Lower lobe of right lung (tissue), 2 donors: ENCODE data around the gene SRSF1. TPM values are rescaled to one million over a fixed set of nuclear protein-coding genes. Genes with fewer than 3 reads are reported as not detected.
"Not testable (repeated sequence)": the region's sequence is repeated elsewhere in the genome, so short reads cannot be mapped to it uniquely, and the experiment has no call there.

Experiments
- ATAC-seq, 2 donors: fragments of 200-7000 bp; cut with Tn5 transposase; one replicate each; pipeline ENCODE4 v1.9.1; 2020 to 2022; ENCODE audit warnings: mild to moderate bottlenecking in 2 of 2, moderate library complexity in 2 of 2
- DNase-seq: peaks from one replicate; pipeline ENCODE4 v3.0.0-alpha.2; 2020
- H3K27ac ChIP-seq: fragments of 200-600 bp; one replicate; pipeline ENCODE4 v1.8.0; 2022
- H3K27me3 ChIP-seq: fragments of 200-600 bp; one replicate; pipeline ENCODE4 v1.8.0; 2022; ENCODE audit warnings: low read depth
- H3K36me3 ChIP-seq: fragments of 200-600 bp; one replicate; pipeline ENCODE4 v1.8.0; 2022; ENCODE audit warnings: mild to moderate bottlenecking
- H3K4me1 ChIP-seq: fragments of 200-600 bp; one replicate; pipeline ENCODE4 v1.8.0; 2022
- H3K4me3 ChIP-seq: fragments of 200-600 bp; one replicate; pipeline ENCODE4 v1.8.0; 2022; ENCODE audit warnings: mild to moderate bottlenecking
- H3K9me3 ChIP-seq: fragments of 200-600 bp; one replicate; pipeline ENCODE4 v1.8.0; 2022
- CTCF ChIP-seq: fragments of 200-600 bp; IDR thresholded peaks from one replicate; pipeline ENCODE4 v1.8.0; 2022; ENCODE audit warnings: antibody characterized with exemption, mild to moderate bottlenecking
- intact Hi-C: fragments of 100-400 bp; cut with DNase I; formaldehyde crosslinking; loops from one replicate; pipeline ENCODE4 v1.11.0; 2022
- total RNA-seq: library from RNA; stranded (reverse); fragmentation: NEBNext Ultra II Directional; extraction: Animal tissue kit (Norgen Biotek cat#: 25700); gene quantifications from one replicate; pipeline ENCODE4 v1.2.1, GENCODE V29; 2021
- donor health status: DM: no; HTN: yes; CAD: no; lungs with severe emphysema.

The SRSF1 gene
- total RNA-seq, 1 donor from 2014 or later, result 159 TPM

GRCh38 chr17:58051468-58051867 is 44.4 kb upstream of the SRSF1 start:
- H3K4me3 ChIP-seq, result no peak overlapping the region
- no peaks in the 10 kb centered on the region for H3K27me3 ChIP-seq
- intact Hi-C loops, result no loop called here
- no peaks in the 10 kb centered on the region for H3K36me3 ChIP-seq
- no peaks in the 10 kb centered on the region for H3K9me3 ChIP-seq
- no peak for TF ChIP-seq CTCF
- H3K27ac ChIP-seq, result no peak overlapping the region
- no peak for ATAC-seq
- no peak for DNase-seq
- no peaks in the 10 kb centered on the region for H3K4me1 ChIP-seq

GRCh38 chr17:58050966-58051365 is 43.9 kb upstream of the SRSF1 start:
- TF ChIP-seq CTCF, result no peak
- no peak overlapping the region for H3K4me3 ChIP-seq
- no peak overlapping the region for H3K27ac ChIP-seq
- ATAC-seq, result no peak
- no peaks in the 10 kb centered on the region for H3K9me3 ChIP-seq
- H3K4me1 ChIP-seq, result no peaks in the 10 kb centered on the region
- intact Hi-C loops, result no loop called here
- DNase-seq, result no peak
- no peaks in the 10 kb centered on the region for H3K36me3 ChIP-seq
- H3K27me3 ChIP-seq, result no peaks in the 10 kb centered on the region

GRCh38 chr17:58049533-58049932 is 42.5 kb upstream of the SRSF1 start:
- H3K27ac ChIP-seq, result no peak overlapping the region
- no peak for DNase-seq
- no peak overlapping the region for H3K4me3 ChIP-seq
- no peak for TF ChIP-seq CTCF
- no peaks in the 10 kb centered on the region for H3K9me3 ChIP-seq
- no peaks in the 10 kb centered on the region for H3K27me3 ChIP-seq
- no peaks in the 10 kb centered on the region for H3K4me1 ChIP-seq
- intact Hi-C loops, result no loop called here
- no peaks in the 10 kb centered on the region for H3K36me3 ChIP-seq
- ATAC-seq, result no peak

GRCh38 chr17:58047376-58048150 is 40.5 kb upstream of the SRSF1 start:
- DNase-seq (no peak), ATAC-seq (no peak)
- Histone ChIP-seq H3K27me3 (no peaks in the 10 kb centered on the region), H3K9me3 (no peaks in the 10 kb centered on the region), H3K27ac (no peak overlapping the region), H3K4me1 (no peaks in the 10 kb centered on the region), H3K4me3 (no peak overlapping the region), H3K36me3 (no peaks in the 10 kb centered on the region)
- intact Hi-C loops, result no loop called here
- TF ChIP-seq CTCF, result no peak

GRCh38 chr17:58046239-58047094 is 39.4 kb upstream of the SRSF1 start:
- intact Hi-C loops, result no loop called here
- no peaks in the 10 kb centered on the region for H3K36me3 ChIP-seq
- no peak overlapping the region for H3K27ac ChIP-seq
- no peaks in the 10 kb centered on the region for H3K9me3 ChIP-seq
- H3K4me3 ChIP-seq, result no peak overlapping the region
- no peak for ATAC-seq
- no peak for TF ChIP-seq CTCF
- H3K4me1 ChIP-seq, result no peaks in the 10 kb centered on the region
- DNase-seq, result no peak
- H3K27me3 ChIP-seq, result no peaks in the 10 kb centered on the region

GRCh38 chr17:58044256-58044655 is 37.2 kb upstream of the SRSF1 start:
- DNase-seq, H3K36me3 ChIP-seq, ATAC-seq, H3K9me3 ChIP-seq, H3K27ac ChIP-seq, intact Hi-C loops, H3K27me3 ChIP-seq, H3K4me1 ChIP-seq, H3K4me3 ChIP-seq: not testable (repeated sequence)
